SKM-1 (cell line): Measurements from ENCODE around the gene CNPY4.
"Not testable (repeated sequence)": the region's sequence is repeated elsewhere in the genome, so short reads cannot be mapped to it uniquely, and the experiment has no call there.

Experiments used
- DNase-seq: peaks from one replicate; lab custom pipeline; 2025; ENCODE audit not compliant: unreplicated experiment; lab: John Stamatoyannopoulos, UW

The CNPY4 gene

GRCh38 chr7:100118388-100119071 lies 904 bp upstream of the CNPY4 start:
- no peak for DNase-seq

- DNase-seq = no peak
Observed at GRCh38 chr7:100119970-100120732, 717 bp downstream of the CNPY4 start.

- no peak for DNase-seq
Observed at GRCh38 chr7:100120733-100121036, 1.3 kb downstream of the CNPY4 start.

- DNase-seq = no peak
Observed at GRCh38 chr7:100122067-100122466, 2.6 kb downstream of the CNPY4 start.

- DNase-seq = no peak
Observed at GRCh38 chr7:100122568-100122967, 3.1 kb downstream of the CNPY4 start.

- no peak for DNase-seq
Observed at GRCh38 chr7:100124301-100125230, 5.1 kb downstream of the CNPY4 start.

- no peak for DNase-seq
Observed at GRCh38 chr7:100126239-100126930, 7.0 kb downstream of the CNPY4 start.

GRCh38 chr7:100126931-100127865 lies 7.8 kb downstream of the CNPY4 start, which contains the start of gene MBLAC1:
MBLAC1 (plus strand) TSS chr7:100126967; CDS start chr7:100127396, 429 bp downstream.
- peak; percentile 81 for DNase-seq

- no peak for DNase-seq
Observed at GRCh38 chr7:100127866-100128636, 8.6 kb downstream of the CNPY4 start.

- no peak for DNase-seq
Observed at GRCh38 chr7:100128637-100128963, 9.2 kb downstream of the CNPY4 start.

- not testable (repeated sequence) for DNase-seq
Observed at GRCh38 chr7:100130220-100130607, 10.8 kb downstream of the CNPY4 start.

- DNase-seq = no peak
Observed at GRCh38 chr7:100130608-100131453, 11.4 kb downstream of the CNPY4 start.

- no peak for DNase-seq
Observed at GRCh38 chr7:100132126-100132525, 12.7 kb downstream of the CNPY4 start.

- peak; percentile 68 for DNase-seq
Observed at GRCh38 chr7:100132697-100133151, 13.3 kb downstream of the CNPY4 start.

- no peak for DNase-seq
Observed at GRCh38 chr7:100137851-100138760, 18.7 kb downstream of the CNPY4 start.

GRCh38 chr7:100141555-100141949 lies 22.1 kb downstream of the CNPY4 start:
- peak; percentile 24 for DNase-seq

- no peak for DNase-seq
Observed at GRCh38 chr7:100142461-100142860, 23.0 kb downstream of the CNPY4 start.
